Neural crest cell (in vitro differentiated cells): Measurements from ENCODE around the gene NANOS3. TPM values are rescaled to one million over a fixed set of nuclear protein-coding genes. Genes with fewer than 3 reads are reported as not detected.
A peak's percentile ranks its signal among the peaks of the same experiment; 100 is the strongest.

Experiments
- DNase-seq: peaks from one replicate; pipeline ENCODE4 v3.0.0; 2021; ENCODE audit warnings: low read depth, mixed read lengths, low spot score
- H3K27ac Mint-ChIP-seq: one replicate; pipeline ENCODE4 v1.8.0; 2021; ENCODE audit warnings: mild to moderate bottlenecking, mixed read lengths; ENCODE audit not compliant: unreplicated experiment
- H3K27me3 Mint-ChIP-seq: 2 replicates; pipeline ENCODE4 v1.8.0; 2021; ENCODE audit warnings: low read depth, mild to moderate bottlenecking, mixed read lengths
- H3K36me3 Mint-ChIP-seq: 2 replicates; pipeline ENCODE4 v1.8.0; 2021; ENCODE audit warnings: low read depth, mild to moderate bottlenecking, mixed read lengths
- H3K4me1 Mint-ChIP-seq: 2 replicates; pipeline ENCODE4 v1.8.0; 2021; ENCODE audit warnings: mixed read lengths
- H3K4me3 Mint-ChIP-seq: one replicate; pipeline ENCODE4 v1.8.0; 2021; ENCODE audit warnings: mild to moderate bottlenecking, mixed read lengths
- H3K9me3 Mint-ChIP-seq: 2 replicates; pipeline ENCODE4 v1.8.0; 2021; ENCODE audit warnings: mixed read lengths
- total RNA-seq: library from RNA; stranded (reverse); gene quantifications from 2 replicates; pipeline ENCODE4 v1.2.1, GENCODE V29; 2021
- TF ChIP-seq, protein P1 (sequence below): fragments of 200-600 bp; sonication (generic); conservative IDR thresholded peaks from 2 replicates; pipeline ENCODE4 v1.5.0; 2021; ENCODE audit warnings: antibody characterized with exemption, mild to moderate bottlenecking

The NANOS3 gene
- total RNA-seq, 1 donor from 2014 or later = 1.6 TPM

DNA sequence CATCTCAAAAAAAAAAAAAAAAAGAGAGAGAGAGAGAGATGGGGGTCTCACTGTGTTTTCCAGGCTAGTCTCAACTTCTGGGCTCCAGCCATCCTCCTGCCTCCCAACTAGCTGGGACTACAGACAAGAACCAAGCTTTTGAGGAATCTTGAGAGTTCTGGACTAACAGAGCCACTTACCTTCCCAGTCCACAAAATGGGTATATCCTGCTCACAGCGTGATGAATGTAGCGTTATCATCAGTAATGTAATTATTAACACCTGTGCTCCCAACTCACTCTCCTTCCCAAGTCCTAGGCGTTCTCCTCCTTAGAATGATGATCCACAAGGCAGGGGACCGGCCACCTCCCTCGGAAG is 4.6 kb upstream of the NANOS3 start:
- Mint-ChIP-seq H3K9me3 (no peaks in the 10 kb centered on the region), H3K4me3 (peak overlapping the region; percentile 83), H3K27ac (no peak overlapping the region), H3K36me3 (no peaks in the 10 kb centered on the region), H3K4me1 (peaks cover 19% of the 10 kb centered on the region), H3K27me3 (peaks cover 24% of the 10 kb centered on the region)
- TF ChIP-seq, protein P1, sequence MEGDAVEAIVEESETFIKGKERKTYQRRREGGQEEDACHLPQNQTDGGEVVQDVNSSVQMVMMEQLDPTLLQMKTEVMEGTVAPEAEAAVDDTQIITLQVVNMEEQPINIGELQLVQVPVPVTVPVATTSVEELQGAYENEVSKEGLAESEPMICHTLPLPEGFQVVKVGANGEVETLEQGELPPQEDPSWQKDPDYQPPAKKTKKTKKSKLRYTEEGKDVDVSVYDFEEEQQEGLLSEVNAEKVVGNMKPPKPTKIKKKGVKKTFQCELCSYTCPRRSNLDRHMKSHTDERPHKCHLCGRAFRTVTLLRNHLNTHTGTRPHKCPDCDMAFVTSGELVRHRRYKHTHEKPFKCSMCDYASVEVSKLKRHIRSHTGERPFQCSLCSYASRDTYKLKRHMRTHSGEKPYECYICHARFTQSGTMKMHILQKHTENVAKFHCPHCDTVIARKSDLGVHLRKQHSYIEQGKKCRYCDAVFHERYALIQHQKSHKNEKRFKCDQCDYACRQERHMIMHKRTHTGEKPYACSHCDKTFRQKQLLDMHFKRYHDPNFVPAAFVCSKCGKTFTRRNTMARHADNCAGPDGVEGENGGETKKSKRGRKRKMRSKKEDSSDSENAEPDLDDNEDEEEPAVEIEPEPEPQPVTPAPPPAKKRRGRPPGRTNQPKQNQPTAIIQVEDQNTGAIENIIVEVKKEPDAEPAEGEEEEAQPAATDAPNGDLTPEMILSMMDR = no peak
- DNase-seq = no peak

DNA sequence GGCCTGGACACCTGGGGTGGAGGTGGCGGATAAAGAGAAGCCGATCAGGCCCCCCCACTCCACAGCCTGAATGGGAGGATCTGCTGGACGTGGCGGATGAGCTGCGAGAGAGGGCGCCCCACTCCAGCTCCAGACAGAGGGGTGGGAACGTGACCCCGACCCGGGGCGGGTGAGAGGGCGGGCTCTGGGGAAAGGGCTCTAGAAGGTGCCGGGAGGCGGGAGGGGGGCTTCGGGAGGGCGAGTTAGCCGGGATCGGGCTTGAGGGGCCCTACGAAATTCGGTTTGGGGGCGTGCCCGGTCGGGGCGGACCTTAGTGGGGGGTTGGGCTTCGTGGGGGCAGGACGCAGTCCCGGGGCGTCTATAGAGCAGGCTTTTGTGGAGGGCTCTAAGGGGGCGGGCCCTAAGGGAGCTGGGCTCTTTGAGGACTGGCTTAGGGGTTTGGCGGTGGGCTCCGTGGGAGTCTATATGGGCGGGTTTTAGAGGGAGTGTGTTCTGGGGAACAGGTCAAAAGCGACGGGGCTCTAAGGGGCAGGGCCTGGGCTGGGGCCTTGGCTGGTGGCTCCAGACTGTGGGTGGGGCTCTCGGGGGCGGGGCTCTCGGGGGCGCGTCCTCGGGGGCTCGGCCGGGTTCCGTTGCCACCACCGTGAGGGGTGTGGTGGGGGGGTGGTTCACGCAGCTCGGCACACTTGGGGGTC is 4.1 kb upstream of the NANOS3 start:
- DNase-seq = peak; percentile 46
- Mint-ChIP-seq H3K27ac (no peak overlapping the region), H3K9me3 (no peaks in the 10 kb centered on the region), H3K4me1 (peaks cover 19% of the 10 kb centered on the region), H3K4me3 (peak overlapping the region; percentile 83), H3K36me3 (no peaks in the 10 kb centered on the region), H3K27me3 (peaks cover 19% of the 10 kb centered on the region)
- TF ChIP-seq, protein P1 = no peak

DNA sequence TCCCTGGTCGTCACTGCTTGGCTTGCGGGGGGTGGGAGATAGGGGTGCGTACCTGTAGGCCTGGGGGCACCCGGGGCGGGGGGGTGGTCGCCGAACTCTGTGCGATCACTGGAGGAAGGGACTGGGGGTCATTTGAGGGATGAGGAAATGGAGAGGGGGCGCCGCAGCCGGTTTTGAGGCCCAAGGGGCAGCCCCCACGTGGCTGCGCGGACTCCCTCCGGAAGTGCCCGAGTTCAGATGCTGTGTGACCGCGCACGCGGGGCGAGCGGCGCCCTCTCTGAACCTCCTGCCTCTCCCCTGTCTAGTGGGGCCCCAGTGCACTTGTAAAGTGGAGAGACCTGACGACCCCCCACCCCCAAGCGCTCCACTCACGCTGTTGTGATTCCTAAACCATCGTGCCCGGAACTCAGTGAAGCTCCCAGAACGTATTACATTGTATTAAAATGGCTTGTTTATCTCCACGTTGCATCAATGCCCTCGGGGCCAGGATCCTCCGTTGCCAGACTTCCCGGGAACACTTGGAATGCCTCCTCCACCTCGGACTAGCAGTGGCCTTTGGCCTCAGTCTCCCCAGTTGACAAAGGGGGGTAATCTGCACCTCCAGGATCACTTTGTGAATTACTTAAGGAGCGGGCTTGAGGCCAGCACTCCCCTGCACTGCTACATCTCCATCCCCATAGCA is 3.0 kb upstream of the NANOS3 start:
- peak overlapping the region; percentile 59 for H3K4me3 Mint-ChIP-seq

DNA sequence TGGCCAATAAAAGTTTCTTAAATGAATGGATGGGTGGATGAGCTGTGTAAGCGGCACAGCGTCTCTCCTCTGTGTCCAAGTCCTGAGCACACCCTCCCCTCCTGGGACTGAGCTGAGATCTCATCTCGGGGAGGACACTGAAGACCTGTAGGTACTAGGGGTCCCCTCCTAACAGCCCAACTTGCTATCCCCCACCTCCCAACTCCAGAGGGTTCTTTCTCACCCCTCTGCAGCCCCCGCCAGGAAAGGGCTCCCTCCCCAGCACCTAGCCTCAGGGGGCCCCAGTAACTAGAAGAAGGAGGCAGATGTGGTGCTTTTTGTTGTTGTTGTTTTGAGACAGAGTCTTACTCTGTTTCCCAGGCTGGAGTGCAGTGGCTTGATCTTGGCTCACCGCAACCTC is 1.1 kb upstream of the NANOS3 start:
- peaks cover 6% of the 10 kb centered on the region for H3K27me3 Mint-ChIP-seq

More for the DNA sequence above, 3.0 kb upstream of the NANOS3 start:
- no peak for DNase-seq
- Mint-ChIP-seq H3K9me3 (no peaks in the 10 kb centered on the region), H3K36me3 (no peaks in the 10 kb centered on the region), H3K27me3 (peaks cover 12% of the 10 kb centered on the region), H3K4me1 (peaks cover 13% of the 10 kb centered on the region), H3K27ac (no peak overlapping the region)
- TF ChIP-seq, protein P1 = no peak

DNA sequence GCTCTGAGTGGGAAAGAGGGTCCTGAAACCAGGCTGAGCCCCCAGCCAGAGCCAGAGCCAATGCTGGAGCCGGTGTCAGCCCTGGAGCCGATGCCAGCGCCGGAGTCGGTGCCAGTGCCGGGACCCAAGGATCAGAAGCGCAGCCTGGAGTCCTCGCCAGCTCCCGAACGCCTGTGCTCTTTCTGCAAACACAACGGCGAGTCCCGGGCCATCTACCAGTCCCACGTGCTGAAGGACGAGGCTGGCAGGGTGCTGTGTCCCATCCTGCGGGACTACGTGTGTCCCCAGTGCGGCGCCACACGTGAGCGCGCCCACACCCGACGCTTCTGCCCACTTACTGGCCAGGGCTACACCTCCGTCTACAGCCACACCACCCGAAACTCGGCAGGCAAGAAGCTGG is 369 bp downstream of the NANOS3 start:
- TF ChIP-seq, protein P1 = no peak
- H3K27me3 Mint-ChIP-seq = peaks cover 6% of the 10 kb centered on the region
- no peaks in the 10 kb centered on the region for H3K36me3 Mint-ChIP-seq
- no peak overlapping the region for H3K4me3 Mint-ChIP-seq
- H3K27ac Mint-ChIP-seq = no peak overlapping the region
- DNase-seq = no peak
- H3K9me3 Mint-ChIP-seq = no peaks in the 10 kb centered on the region
- H3K4me1 Mint-ChIP-seq = peaks cover 26% of the 10 kb centered on the region

More for the DNA sequence above, 1.1 kb upstream of the NANOS3 start:
- no peak for DNase-seq
- peak overlapping the region; percentile 62 for H3K4me3 Mint-ChIP-seq
- H3K4me1 Mint-ChIP-seq = peaks cover 11% of the 10 kb centered on the region
- H3K9me3 Mint-ChIP-seq = no peaks in the 10 kb centered on the region
- TF ChIP-seq, protein P1 = no peak
- no peaks in the 10 kb centered on the region for H3K36me3 Mint-ChIP-seq
- peak overlapping the region; percentile 19 for H3K27ac Mint-ChIP-seq
